Neural cell (in vitro differentiated cells): ENCODE data around the gene MAD1L1. TPM values are rescaled to one million over a fixed set of nuclear protein-coding genes. Genes with fewer than 3 reads are reported as not detected.

Experiments
- H2AFZ ChIP-seq: fragments of 200-600, 300-800 bp; sonication (generic), shearing (Covaris generic); 2 replicates; pipeline ENCODE4 v1.6.0; 2014; ENCODE audit warnings: low read depth, mild to moderate bottlenecking, antibody characterized with exemption, low read length, moderate library complexity
- H3F3A ChIP-seq: fragments of 200-600 bp; shearing (Covaris generic); 2 replicates; pipeline ENCODE4 v1.6.1; 2016; ENCODE audit warnings: mild to moderate bottlenecking, moderate library complexity, mixed read lengths, antibody characterized with exemption, low read length; ENCODE audit not compliant: insufficient read depth, poor library complexity, severe bottlenecking
- H3K27ac ChIP-seq: fragments of 200-600, 300-800 bp; sonication (generic), shearing (Covaris generic); 2 replicates; pipeline ENCODE4 v1.5.1; 2014; ENCODE audit warnings: mild to moderate bottlenecking, low read length, moderate library complexity
- H3K27me3 ChIP-seq: fragments of 300-800, 200-600 bp; sonication (generic), shearing (Covaris generic); 2 replicates; pipeline ENCODE4 v1.6.0; 2014; ENCODE audit warnings: mild to moderate bottlenecking, low read depth, low read length, moderate library complexity; ENCODE audit not compliant: insufficient read depth
- H3K36me3 ChIP-seq: fragments of 300-800, 200-600 bp; sonication (generic), shearing (Covaris generic); 2 replicates; pipeline ENCODE4 v1.5.1; 2014; ENCODE audit warnings: mild to moderate bottlenecking, antibody characterized with exemption, low read length, moderate library complexity; ENCODE audit not compliant: insufficient read depth
- H3K4me2 ChIP-seq: fragments of 300-800, 200-600 bp; sonication (generic), shearing (Covaris generic); 2 replicates; pipeline ENCODE4 v1.6.0; 2014; ENCODE audit warnings: mild to moderate bottlenecking, low read length
- H3K4me3 ChIP-seq: fragments of 300-800, 200-600 bp; sonication (generic), shearing (Covaris generic); 2 replicates; pipeline ENCODE4 v1.5.1; 2014; ENCODE audit warnings: mild to moderate bottlenecking, low read length, moderate library complexity
- H3K79me2 ChIP-seq: fragments of 200-600 bp; shearing (Covaris generic); replicated peaks from 2 replicates; pipeline ENCODE4 v1.6.0; 2014; ENCODE audit warnings: mild to moderate bottlenecking, low read length, moderate library complexity; ENCODE audit not compliant: insufficient read depth
- H3K9ac ChIP-seq: fragments of 300-800, 200-600 bp; sonication (generic), shearing (Covaris generic); 2 replicates; pipeline ENCODE4 v1.6.1; 2016; ENCODE audit warnings: mild to moderate bottlenecking, low read length, mixed read lengths
- H3K9me2 ChIP-seq: fragments of 200-600 bp; shearing (Covaris generic); 2 replicates; pipeline ENCODE4 v1.6.1; 2016; ENCODE audit warnings: mild to moderate bottlenecking, low read length, mixed read lengths; ENCODE audit not compliant: insufficient read depth
- H3K9me3 ChIP-seq: fragments of 200-600, 300-800 bp; sonication (generic), shearing (Covaris generic); 2 replicates; pipeline ENCODE4 v1.6.1; 2016; ENCODE audit warnings: mild to moderate bottlenecking, mixed run types, low read length, moderate library complexity, mixed read lengths
- H4K20me1 ChIP-seq: fragments of 200-600 bp; shearing (Covaris generic); 2 replicates; pipeline ENCODE4 v1.6.1; 2016; ENCODE audit warnings: mild to moderate bottlenecking, mixed run types; ENCODE audit not compliant: insufficient read depth
- EP300 ChIP-seq: fragments of 450-650 bp; conservative IDR thresholded peaks from 2 replicates; pipeline ENCODE4 v1.6.1; 2014; ENCODE audit warnings: antibody characterized with exemption, mild to moderate bottlenecking, moderate library complexity; ENCODE audit not compliant: poor library complexity, severe bottlenecking
- EZH2 ChIP-seq: fragments of 200-600, 300-800 bp; shearing (Covaris generic), sonication (generic); IDR thresholded peaks from 2 replicates; pipeline ENCODE4 v1.6.1; 2014; ENCODE audit warnings: antibody characterized with exemption, low read length, borderline replicate concordance, mild to moderate bottlenecking; ENCODE audit not compliant: insufficient read depth, poor library complexity, severe bottlenecking
- MXI1 ChIP-seq: fragments of 450-650 bp; conservative IDR thresholded peaks from 2 replicates; pipeline ENCODE4 v1.6.1; 2014; ENCODE audit warnings: antibody characterized with exemption, mild to moderate bottlenecking; ENCODE audit not compliant: poor library complexity, severe bottlenecking
- POLR2AphosphoS5 ChIP-seq: IDR thresholded peaks from 2 replicates; pipeline ENCODE4 v1.6.1; 2012
- RAD21 ChIP-seq: fragments of 450-650 bp; conservative IDR thresholded peaks from 2 replicates; pipeline ENCODE4 v1.6.1; 2014; ENCODE audit warnings: antibody characterized with exemption, mild to moderate bottlenecking, moderate library complexity
- SMC3 ChIP-seq: fragments of 450-650 bp; conservative IDR thresholded peaks from 2 replicates; pipeline ENCODE4 v1.6.1; 2014; ENCODE audit warnings: antibody characterized with exemption, mild to moderate bottlenecking, moderate library complexity; ENCODE audit not compliant: poor library complexity
- TAF1 ChIP-seq: IDR thresholded peaks from 2 replicates; pipeline ENCODE4 v1.6.1; 2012; ENCODE audit warnings: low read depth
- polyA plus RNA-seq: library from polyadenylated mRNA; depleted of rRNA; stranded (reverse); fragments of >200 nt; gene quantifications from 2 replicates; pipeline ENCODE4 v1.2.3, GENCODE V29; 2014
- TF ChIP-seq, protein P1 (sequence below): IDR thresholded peaks from 2 replicates; pipeline ENCODE4 v1.6.1; 2012; ENCODE audit warnings: borderline replicate concordance
- TF ChIP-seq, protein P2 (sequence below): fragments of 450-650 bp; IDR thresholded peaks from 2 replicates; pipeline ENCODE4 v1.5.1; 2014; ENCODE audit warnings: antibody characterized with exemption, mild to moderate bottlenecking, moderate library complexity; ENCODE audit not compliant: poor library complexity, severe bottlenecking

Gene MAD1L1
- polyA plus RNA-seq, 1 donor from 2014 or later = 31.4 TPM

DNA sequence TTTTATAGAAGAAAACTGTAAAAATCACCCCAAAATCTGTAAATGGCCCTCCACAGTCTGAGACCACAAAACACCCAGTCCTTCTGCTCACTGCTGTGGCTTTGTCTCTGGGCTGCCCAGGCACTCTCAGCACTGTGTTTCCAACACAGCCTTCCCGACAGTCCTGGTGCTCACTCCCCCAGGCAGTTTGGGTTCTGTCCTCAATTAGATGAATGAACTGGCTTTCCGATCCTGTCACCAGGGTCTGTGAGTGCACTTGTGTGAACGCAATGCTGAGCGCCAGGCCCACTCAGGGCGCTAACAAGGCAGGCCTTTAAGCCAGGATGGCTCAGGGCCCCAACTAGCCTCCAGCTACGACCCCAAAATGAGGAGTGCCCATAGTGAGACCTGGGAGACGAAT is 3.3 kb downstream of the MAD1L1 start:
- Histone ChIP-seq H3K79me2 (peaks cover 17% of the 10 kb centered on the region), H3F3A (no peaks in the 10 kb centered on the region), H3K9ac (no peak overlapping the region), H3K36me3 (no peaks in the 10 kb centered on the region), H3K27ac (no peak overlapping the region), H3K9me3 (no peaks in the 10 kb centered on the region), H4K20me1 (no peaks in the 10 kb centered on the region), H2AFZ (no peak overlapping the region), H3K4me2 (no peak overlapping the region), H3K27me3 (no peaks in the 10 kb centered on the region), H3K4me3 (no peak overlapping the region), H3K9me2 (no peaks in the 10 kb centered on the region)
- TF ChIP-seq RAD21 = no peak
- TF ChIP-seq EP300 = no peak
- TF ChIP-seq, protein P1, sequence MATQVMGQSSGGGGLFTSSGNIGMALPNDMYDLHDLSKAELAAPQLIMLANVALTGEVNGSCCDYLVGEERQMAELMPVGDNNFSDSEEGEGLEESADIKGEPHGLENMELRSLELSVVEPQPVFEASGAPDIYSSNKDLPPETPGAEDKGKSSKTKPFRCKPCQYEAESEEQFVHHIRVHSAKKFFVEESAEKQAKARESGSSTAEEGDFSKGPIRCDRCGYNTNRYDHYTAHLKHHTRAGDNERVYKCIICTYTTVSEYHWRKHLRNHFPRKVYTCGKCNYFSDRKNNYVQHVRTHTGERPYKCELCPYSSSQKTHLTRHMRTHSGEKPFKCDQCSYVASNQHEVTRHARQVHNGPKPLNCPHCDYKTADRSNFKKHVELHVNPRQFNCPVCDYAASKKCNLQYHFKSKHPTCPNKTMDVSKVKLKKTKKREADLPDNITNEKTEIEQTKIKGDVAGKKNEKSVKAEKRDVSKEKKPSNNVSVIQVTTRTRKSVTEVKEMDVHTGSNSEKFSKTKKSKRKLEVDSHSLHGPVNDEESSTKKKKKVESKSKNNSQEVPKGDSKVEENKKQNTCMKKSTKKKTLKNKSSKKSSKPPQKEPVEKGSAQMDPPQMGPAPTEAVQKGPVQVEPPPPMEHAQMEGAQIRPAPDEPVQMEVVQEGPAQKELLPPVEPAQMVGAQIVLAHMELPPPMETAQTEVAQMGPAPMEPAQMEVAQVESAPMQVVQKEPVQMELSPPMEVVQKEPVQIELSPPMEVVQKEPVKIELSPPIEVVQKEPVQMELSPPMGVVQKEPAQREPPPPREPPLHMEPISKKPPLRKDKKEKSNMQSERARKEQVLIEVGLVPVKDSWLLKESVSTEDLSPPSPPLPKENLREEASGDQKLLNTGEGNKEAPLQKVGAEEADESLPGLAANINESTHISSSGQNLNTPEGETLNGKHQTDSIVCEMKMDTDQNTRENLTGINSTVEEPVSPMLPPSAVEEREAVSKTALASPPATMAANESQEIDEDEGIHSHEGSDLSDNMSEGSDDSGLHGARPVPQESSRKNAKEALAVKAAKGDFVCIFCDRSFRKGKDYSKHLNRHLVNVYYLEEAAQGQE = no peak
- no peak for TF ChIP-seq POLR2AphosphoS5

DNA sequence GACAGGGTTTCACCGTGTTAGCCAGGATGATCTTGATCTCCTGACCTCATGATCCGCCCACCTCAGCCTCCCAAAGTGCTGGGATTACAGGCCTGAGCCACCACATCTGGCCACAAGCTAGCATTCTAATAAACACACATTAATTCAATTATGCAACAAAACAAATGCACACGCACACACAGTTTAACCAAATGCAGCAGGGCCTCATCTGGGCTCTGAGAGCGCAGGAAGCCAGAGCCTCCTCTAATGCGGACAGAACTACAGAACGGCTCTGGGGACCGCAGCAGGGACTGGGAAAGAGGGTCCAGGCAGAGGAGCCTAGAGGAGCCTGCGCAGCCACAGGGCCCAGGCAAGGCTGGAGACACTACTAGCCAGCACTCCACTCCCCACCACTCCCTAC is 3.8 kb downstream of the MAD1L1 start:
- H3F3A ChIP-seq = no peaks in the 10 kb centered on the region

DNA sequence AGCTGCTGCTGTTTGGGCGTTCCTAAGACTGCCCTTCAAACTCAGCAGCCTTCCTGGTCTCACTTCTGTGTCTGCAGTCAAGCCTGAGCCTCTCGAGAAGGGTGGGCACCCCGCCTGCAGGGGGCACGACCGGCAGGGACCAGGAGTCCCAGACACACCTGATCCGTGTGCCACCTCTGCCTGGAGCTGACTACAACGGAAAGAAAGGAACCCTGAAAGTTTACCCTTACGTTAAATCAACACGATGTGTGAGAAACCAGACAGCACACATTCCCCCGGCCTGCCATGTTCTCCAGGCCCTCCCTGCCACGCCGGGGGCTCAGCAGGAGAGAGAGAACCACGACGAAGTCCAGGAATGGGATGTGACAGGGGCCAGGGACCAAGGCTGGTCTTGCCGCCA is 5.0 kb downstream of the MAD1L1 start:
- H3K9ac ChIP-seq = no peak overlapping the region
- H3K27me3 ChIP-seq = no peaks in the 10 kb centered on the region
- H3K27ac ChIP-seq = no peak overlapping the region
- no peaks in the 10 kb centered on the region for H4K20me1 ChIP-seq
- H3K9me2 ChIP-seq = no peaks in the 10 kb centered on the region
- no peaks in the 10 kb centered on the region for H3K36me3 ChIP-seq
- H3F3A ChIP-seq = no peaks in the 10 kb centered on the region
- H3K79me2 ChIP-seq = peaks cover 17% of the 10 kb centered on the region
- TF ChIP-seq EZH2 (no peak), MXI1 (no peak), RAD21 (no peak), POLR2AphosphoS5 (no peak), EP300 (no peak), SMC3 (no peak), TAF1 (no peak)
- TF ChIP-seq, protein P2, sequence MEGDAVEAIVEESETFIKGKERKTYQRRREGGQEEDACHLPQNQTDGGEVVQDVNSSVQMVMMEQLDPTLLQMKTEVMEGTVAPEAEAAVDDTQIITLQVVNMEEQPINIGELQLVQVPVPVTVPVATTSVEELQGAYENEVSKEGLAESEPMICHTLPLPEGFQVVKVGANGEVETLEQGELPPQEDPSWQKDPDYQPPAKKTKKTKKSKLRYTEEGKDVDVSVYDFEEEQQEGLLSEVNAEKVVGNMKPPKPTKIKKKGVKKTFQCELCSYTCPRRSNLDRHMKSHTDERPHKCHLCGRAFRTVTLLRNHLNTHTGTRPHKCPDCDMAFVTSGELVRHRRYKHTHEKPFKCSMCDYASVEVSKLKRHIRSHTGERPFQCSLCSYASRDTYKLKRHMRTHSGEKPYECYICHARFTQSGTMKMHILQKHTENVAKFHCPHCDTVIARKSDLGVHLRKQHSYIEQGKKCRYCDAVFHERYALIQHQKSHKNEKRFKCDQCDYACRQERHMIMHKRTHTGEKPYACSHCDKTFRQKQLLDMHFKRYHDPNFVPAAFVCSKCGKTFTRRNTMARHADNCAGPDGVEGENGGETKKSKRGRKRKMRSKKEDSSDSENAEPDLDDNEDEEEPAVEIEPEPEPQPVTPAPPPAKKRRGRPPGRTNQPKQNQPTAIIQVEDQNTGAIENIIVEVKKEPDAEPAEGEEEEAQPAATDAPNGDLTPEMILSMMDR = no peak
- TF ChIP-seq, protein P1 = no peak
- H3K4me3 ChIP-seq = no peak overlapping the region
- no peak overlapping the region for H2AFZ ChIP-seq
- H3K4me2 ChIP-seq = no peak overlapping the region
- H3K9me3 ChIP-seq = no peaks in the 10 kb centered on the region

More for the DNA sequence above, 3.8 kb downstream of the MAD1L1 start:
- Histone ChIP-seq H2AFZ (no peak overlapping the region), H3K4me3 (no peak overlapping the region), H3K4me2 (no peak overlapping the region), H3K27ac (no peak overlapping the region), H3K9ac (no peak overlapping the region), H3K27me3 (no peaks in the 10 kb centered on the region), H3K79me2 (peaks cover 17% of the 10 kb centered on the region), H3K9me2 (no peaks in the 10 kb centered on the region), H3K36me3 (no peaks in the 10 kb centered on the region), H3K9me3 (no peaks in the 10 kb centered on the region), H4K20me1 (no peaks in the 10 kb centered on the region)
- TF ChIP-seq, protein P2 = no peak
